DMS79 treated with DMSO at 0.1 percent for 48 hours (cell line): ENCODE results near the gene CACNA2D3.

Source experiments
- DNase-seq: peaks from one replicate; lab custom pipeline; 2025; lab: John Stamatoyannopoulos, UW

The CACNA2D3 gene

GRCh38 chr3:54745843-54746242 is 623.5 kb downstream of the CACNA2D3 start:
- DNase-seq = no peak

GRCh38 chr3:54746722-54747121 is 624.4 kb downstream of the CACNA2D3 start:
- no peak for DNase-seq

- no peak for DNase-seq
These were observed 633.4 kb downstream of the CACNA2D3 start for GRCh38 chr3:54755756-54756155.

- peak; percentile 36 for DNase-seq
These were observed 634.0 kb downstream of the CACNA2D3 start for GRCh38 chr3:54756330-54756731.

GRCh38 chr3:54758461-54758860 is 636.1 kb downstream of the CACNA2D3 start:
- no peak for DNase-seq

- no peak for DNase-seq
These were observed 636.8 kb downstream of the CACNA2D3 start for GRCh38 chr3:54759166-54759565.

GRCh38 chr3:54760201-54760600 is 637.8 kb downstream of the CACNA2D3 start:
- no peak for DNase-seq

- DNase-seq = no peak
These were observed 639.3 kb downstream of the CACNA2D3 start for GRCh38 chr3:54761637-54762036.

- no peak for DNase-seq
These were observed 642.6 kb downstream of the CACNA2D3 start for GRCh38 chr3:54764911-54765310.

- DNase-seq = no peak
These were observed 648.7 kb downstream of the CACNA2D3 start for GRCh38 chr3:54771050-54771449.

- no peak for DNase-seq
These were observed 649.7 kb downstream of the CACNA2D3 start for GRCh38 chr3:54772051-54772450.

- no peak for DNase-seq
These were observed 650.4 kb downstream of the CACNA2D3 start for GRCh38 chr3:54772746-54773145.

GRCh38 chr3:54773271-54773670 is 650.9 kb downstream of the CACNA2D3 start:
- no peak for DNase-seq

GRCh38 chr3:54776601-54777000 is 654.2 kb downstream of the CACNA2D3 start:
- DNase-seq = no peak

- no peak for DNase-seq
These were observed 654.8 kb downstream of the CACNA2D3 start for GRCh38 chr3:54777141-54777540.

- DNase-seq = no peak
These were observed 658.0 kb downstream of the CACNA2D3 start for GRCh38 chr3:54780336-54780735.

- no peak for DNase-seq
These were observed 659.4 kb downstream of the CACNA2D3 start for GRCh38 chr3:54781728-54782127.

GRCh38 chr3:54783611-54784010 is 661.3 kb downstream of the CACNA2D3 start:
- DNase-seq = no peak

GRCh38 chr3:54784021-54784420 is 661.7 kb downstream of the CACNA2D3 start:
- no peak for DNase-seq

GRCh38 chr3:54785976-54786375 is 663.6 kb downstream of the CACNA2D3 start:
- no peak for DNase-seq

- no peak for DNase-seq
These were observed 667.7 kb downstream of the CACNA2D3 start for GRCh38 chr3:54790051-54790450.

GRCh38 chr3:54791501-54792156 is 669.3 kb downstream of the CACNA2D3 start:
- no peak for DNase-seq

GRCh38 chr3:54792584-54792983 is 670.2 kb downstream of the CACNA2D3 start:
- DNase-seq = no peak

- DNase-seq = no peak
These were observed 670.8 kb downstream of the CACNA2D3 start for GRCh38 chr3:54793171-54793570.
